HG03139 (cell line): ENCODE measurements around the gene CEP55.
"Not testable (repeated sequence)": the region's sequence is repeated elsewhere in the genome, so short reads cannot be mapped to it uniquely, and the experiment has no call there.

Experiments
- ATAC-seq: cut with Tn5 transposase; IDR thresholded peaks from one replicate; pipeline ENCODE4 v1.9.1; 2021; ENCODE audit not compliant: unreplicated experiment

Gene CEP55

GRCh38 chr10:93496322-93497041 lies at the start of gene CEP55:
CEP55 (plus strand) TSS chr10:93496612; CDS start chr10:93500052, 3,440 bp downstream.
- peak; percentile 97 for ATAC-seq

GRCh38 chr10:93447019-93447418 lies 49.4 kb upstream of the CEP55 start:
- ATAC-seq: no peak

GRCh38 chr10:93447970-93448369 lies 48.4 kb upstream of the CEP55 start:
- no peak for ATAC-seq

GRCh38 chr10:93451244-93451947 lies 45.0 kb upstream of the CEP55 start:
- ATAC-seq: no peak

- no peak for ATAC-seq
Observed at GRCh38 chr10:93452143-93452542, 44.3 kb upstream of the CEP55 start.

- no peak for ATAC-seq
Observed at GRCh38 chr10:93454146-93454545, 42.3 kb upstream of the CEP55 start.

GRCh38 chr10:93454736-93455135 lies 41.7 kb upstream of the CEP55 start:
- ATAC-seq: no peak

- no peak for ATAC-seq
Observed at GRCh38 chr10:93456480-93456879, 39.9 kb upstream of the CEP55 start.

GRCh38 chr10:93457511-93457910 lies 38.9 kb upstream of the CEP55 start:
- no peak for ATAC-seq

- ATAC-seq: no peak
Observed at GRCh38 chr10:93458821-93459257, 37.6 kb upstream of the CEP55 start.

- no peak for ATAC-seq
Observed at GRCh38 chr10:93459466-93459865, 36.9 kb upstream of the CEP55 start.

- ATAC-seq: no peak
Observed at GRCh38 chr10:93461109-93461806, 35.2 kb upstream of the CEP55 start.

- ATAC-seq: no peak
Observed at GRCh38 chr10:93461807-93462178, 34.6 kb upstream of the CEP55 start.

GRCh38 chr10:93462371-93462770 lies 34.0 kb upstream of the CEP55 start:
- ATAC-seq: no peak

GRCh38 chr10:93462881-93463280 lies 33.5 kb upstream of the CEP55 start:
- no peak for ATAC-seq

- ATAC-seq: no peak
Observed at GRCh38 chr10:93463723-93464476, 32.5 kb upstream of the CEP55 start.

- ATAC-seq: no peak
Observed at GRCh38 chr10:93464776-93465388, 31.5 kb upstream of the CEP55 start.

- no peak for ATAC-seq
Observed at GRCh38 chr10:93465806-93466675, 30.4 kb upstream of the CEP55 start.

- not testable (repeated sequence) for ATAC-seq
Observed at GRCh38 chr10:93467635-93468034, 28.8 kb upstream of the CEP55 start.
